Endothelial cell of umbilical vein (primary cell): ENCODE measurements around the gene NKX1-1.

ENCODE experiments used
- CTCF ChIP-seq, 2 donors: IDR thresholded peaks; 1 replicate in 1 of 2; 2 replicates in 1 of 2; pipeline ENCODE4 v1.5.1; 2011; ENCODE audit warnings: low read length in 2 of 2, mild to moderate bottlenecking in 2 of 2, moderate library complexity in 2 of 2, control low read depth in 1 of 2, inconsistent platforms in 1 of 2, low read depth in 1 of 2; ENCODE audit not compliant: insufficient read depth in 1 of 2; ENCODE audit errors: extremely low read depth in 1 of 2
- EZH2 ChIP-seq: IDR thresholded peaks from 2 replicates; pipeline ENCODE4 v1.6.1; 2012; ENCODE audit warnings: borderline replicate concordance, low read depth, mild to moderate bottlenecking, moderate library complexity, low read length, inconsistent platforms; ENCODE audit not compliant: severe bottlenecking
- GATA2 ChIP-seq: IDR thresholded peaks from 2 replicates; pipeline ENCODE4 v1.7.0; 2011; ENCODE audit warnings: low read depth, mild to moderate bottlenecking, moderate library complexity, mixed read lengths, low read length; ENCODE audit not compliant: insufficient read length, insufficient read depth
- MAX ChIP-seq: IDR thresholded peaks from 2 replicates; pipeline ENCODE4 v1.6.1; 2011; ENCODE audit not compliant: insufficient read depth, insufficient read length
- MYC ChIP-seq: IDR thresholded peaks from one replicate; pipeline ENCODE4 v1.6.1; 2011; ENCODE audit warnings: mild to moderate bottlenecking, low read depth, low read length
- POLR2A ChIP-seq: IDR thresholded peaks from 2 replicates; pipeline ENCODE4 v1.6.1; 2012; ENCODE audit warnings: low read depth, mild to moderate bottlenecking, control low read depth, low read length
- POLR2AphosphoS5 ChIP-seq: IDR thresholded peaks from 2 replicates; pipeline ENCODE4 v1.6.1; 2012; ENCODE audit warnings: low read depth, mild to moderate bottlenecking, control low read depth, low read length, moderate library complexity; ENCODE audit not compliant: insufficient read depth

GRCh38 chr4:1362521-1362920, 43.7 kb downstream of the NKX1-1 start:
- no peak for TF ChIP-seq CTCF (IDR thresholded peaks at IDR 0.05; ENCODE audit: extremely low read depth in 1 of 2, insufficient read depth in 1 of 2, low read depth in 1 of 2, low read length in 2 of 2)
- no peak for TF ChIP-seq POLR2A
- TF ChIP-seq MAX, result no peak
- no peak for TF ChIP-seq POLR2AphosphoS5
- no peak for TF ChIP-seq GATA2
- no peak for TF ChIP-seq EZH2
- TF ChIP-seq MYC, result no peak
